Skeletal muscle cell (primary cell): ENCODE data around the gene GPR137.
"Not testable (repeated sequence)": the region's sequence is repeated elsewhere in the genome, so short reads cannot be mapped to it uniquely, and the experiment has no call there.

ENCODE experiments used
- DNase-seq: peaks from one replicate; pipeline ENCODE4 v3.0.0-alpha.2; 2010; ENCODE audit warnings: low read depth
- H3K4me3 ChIP-seq: 2 replicates; pipeline ENCODE4 v1.5.1; 2011; ENCODE audit warnings: low read depth, mild to moderate bottlenecking, control low read depth, low read length, moderate library complexity

GPR137 gene

GRCh38 chr11:64314146-64314804 lies 28.6 kb downstream of the GPR137 start:
- H3K4me3 ChIP-seq = no peak overlapping the region
- no peak for DNase-seq

GRCh38 chr11:64314805-64315561 lies 29.3 kb downstream of the GPR137 start:
- DNase-seq = no peak
- H3K4me3 ChIP-seq = no peak overlapping the region

- H3K4me3 ChIP-seq, DNase-seq: not testable (repeated sequence)
Observed at GRCh38 chr11:64315667-64316526, 30.2 kb downstream of the GPR137 start.

- no peak for DNase-seq
- peak overlapping the region; percentile 75 for H3K4me3 ChIP-seq
Observed at GRCh38 chr11:64316672-64317324, 31.1 kb downstream of the GPR137 start.

- DNase-seq = peak; percentile 81
- H3K4me3 ChIP-seq = peak within 1 kb of the TSS; percentile 75
Observed at GRCh38 chr11:64317325-64317960, 31.8 kb downstream of the GPR137 start, which contains the start of gene TRMT112. TSS of gene TRMT112 (minus strand) at chr11:64317559. CDS start at chr11:64317526, 33 bp downstream.

GRCh38 chr11:64317961-64318765 lies 32.5 kb downstream of the GPR137 start, which contains the start of gene PRDX5:
TSS of gene PRDX5 (plus strand) at chr11:64318121. CDS start at chr11:64318216, 95 bp downstream.
- peak; percentile 76 for DNase-seq

GRCh38 chr11:64318766-64319761 lies 33.4 kb downstream of the GPR137 start:
- no peak for DNase-seq
- peak overlapping the region; percentile 75 for H3K4me3 ChIP-seq

More at GRCh38 chr11:64317961-64318765, 32.5 kb downstream of the GPR137 start, which contains the start of gene PRDX5:
- peak within 1 kb of the TSS; percentile 75 for H3K4me3 ChIP-seq

- H3K4me3 ChIP-seq = no peak overlapping the region
- DNase-seq = no peak
Observed at GRCh38 chr11:64320556-64320955, 34.9 kb downstream of the GPR137 start.

- no peak overlapping the region for H3K4me3 ChIP-seq
- DNase-seq = no peak
Observed at GRCh38 chr11:64321026-64321425, 35.4 kb downstream of the GPR137 start.

- no peak overlapping the region for H3K4me3 ChIP-seq
Observed at GRCh38 chr11:64321533-64321932, 35.9 kb downstream of the GPR137 start.

GRCh38 chr11:64322925-64323260 lies 37.2 kb downstream of the GPR137 start:
- no peak overlapping the region for H3K4me3 ChIP-seq
- no peak for DNase-seq

More at GRCh38 chr11:64321533-64321932, 35.9 kb downstream of the GPR137 start:
- no peak for DNase-seq

- no peak for DNase-seq
- no peak overlapping the region for H3K4me3 ChIP-seq
Observed at GRCh38 chr11:64323373-64323772, 37.7 kb downstream of the GPR137 start.

- not testable (repeated sequence) for H3K4me3 ChIP-seq, DNase-seq
Observed at GRCh38 chr11:64323984-64324383, 38.3 kb downstream of the GPR137 start.

- DNase-seq = no peak
- H3K4me3 ChIP-seq = no peak overlapping the region
Observed at GRCh38 chr11:64324692-64325469, 39.2 kb downstream of the GPR137 start.

- H3K4me3 ChIP-seq = no peak overlapping the region
- no peak for DNase-seq
Observed at GRCh38 chr11:64327375-64327774, 41.7 kb downstream of the GPR137 start.

GRCh38 chr11:64327993-64328392 lies 42.3 kb downstream of the GPR137 start:
- DNase-seq = no peak

More at GRCh38 chr11:64327993-64328392, 42.3 kb downstream of the GPR137 start:
- H3K4me3 ChIP-seq = no peak overlapping the region
